Adrenal gland (tissue), 19 donors: ENCODE measurements around the gene PCMTD2. TPM values are rescaled to one million over a fixed set of nuclear protein-coding genes. Genes with fewer than 3 reads are reported as not detected.

Source experiments
- DNase-seq, 7 donors: peaks; one replicate each; pipeline ENCODE4 v3.0.0-alpha.2; 2019 to 2020
- H3K27ac ChIP-seq, 5 donors: fragments of 200-600 bp; sonication (generic) in 4 of 5; 1 replicate in 3 of 5; 2 replicates in 2 of 5; pipeline versions ENCODE4 v1.5.1 to v1.8.0; 2016 to 2020; ENCODE audit warnings: mild to moderate bottlenecking in 1 of 5
- H3K27me3 ChIP-seq: fragments of 200-600 bp; 2 replicates; pipeline ENCODE4 v1.8.0; 2021
- H3K36me3 ChIP-seq, 2 donors: fragments of 200-600 bp; replicated peaks in 1 of 2; 1 replicate in 1 of 2; 2 replicates in 1 of 2; pipeline versions ENCODE4 v1.5.1 to v1.8.0; 2018 to 2022
- H3K4me1 ChIP-seq, 2 donors: fragments of 200-600 bp; replicated peaks in 1 of 2; 1 replicate in 1 of 2; 2 replicates in 1 of 2; pipeline versions ENCODE4 v1.5.1 to v1.8.0; 2018 to 2021
- H3K4me3 ChIP-seq, 4 donors: fragments of 200-600 bp; sonication (generic) in 3 of 4; one replicate each; pipeline ENCODE4 v1.5.1; 2016 to 2018
- H3K9me3 ChIP-seq, 3 donors: fragments of 200-600 bp; sonication (generic) in 1 of 3; replicated peaks in 1 of 3; 1 replicate in 2 of 3; 2 replicates in 1 of 3; pipeline versions ENCODE4 v1.5.1 to v1.8.0; 2016 to 2021
- CTCF ChIP-seq, 6 experiments: fragments of 450-650 bp in 4 of 6; fragments of 200-600 bp in 2 of 6; sonication (generic) in 1 of 6; IDR thresholded peaks; 1 replicate in 5 of 6; 2 replicates in 1 of 6; pipeline versions ENCODE4 v1.5.1 to v1.8.0; 2016 to 2021; ENCODE audit warnings: antibody characterized with exemption in 6 of 6, mild to moderate bottlenecking in 2 of 6, moderate library complexity in 1 of 6
- POLR2A ChIP-seq, 2 donors: fragments of 450-650 bp; IDR thresholded peaks; one replicate each; pipeline ENCODE4 v1.6.1; 2017; ENCODE audit warnings: antibody characterized with exemption in 2 of 2, mild to moderate bottlenecking in 2 of 2, moderate library complexity in 1 of 2
- WGBS, 4 donors: extraction: QIAGEN DNeasy Blood & Tissue Kit in 2 of 4; methylation state at CpG; one replicate each; pipeline versions ENCODE4 v1.1.5 to v1.1.7; 2013 to 2017; 5-methylcytosine and 5-hydroxymethylcytosine counted together
- intact Hi-C, 2 donors: fragments of 100-400 bp; cut with DNase I; formaldehyde crosslinking; loops; one replicate each; pipeline versions ENCODE4 v1.14.1 to v1.15.0; 2022 to 2023
- long read RNA-seq, 10 donors: library from polyadenylated mRNA in 3 of 10; unstranded in 2 of 10; stranded (forward) in 1 of 10; transcript quantifications; one replicate each; pipeline ENCODE4 v2.0.0 and lab custom pipeline, GENCODE V29; 2021 to 2026
- polyA plus RNA-seq, 3 donors: library from polyadenylated mRNA; stranded (reverse); fragments of 200-250 nt in 2 of 3; fragments of 350-450 nt in 1 of 3; fragmentation: Illumina TruSeq in 1 of 3; extraction: RNeasy Lipid Tissue Mini Kit (QIAGEN cat#74804) in 1 of 3; gene quantifications; one replicate each; pipeline ENCODE4 v1.2.3, GENCODE V29; 2013 to 2014
- total RNA-seq, 9 donors: library from RNA; depleted of rRNA in 4 of 9; stranded (reverse); fragments of >200 nt in 4 of 9; fragments of 120-200 nt in 1 of 9; fragmentation: NEBNext Ultra II Directional in 1 of 9; extraction: Animal tissue kit (Norgen Biotek cat#: 25700) in 1 of 9; gene quantifications; one replicate each; pipeline versions ENCODE4 v1.1.0 to v1.2.4, GENCODE V29; 2013 to 2023
- donor health status: healthy with polysubstance abuse.
- donor health status: Bipolar disorder and iron deficiency.
- donor health status: DM: yes; HTN: yes; CAD: no.
- donor health status: DM: no; HTN: no; CAD: no.
- donor health status: DM: no; HTN: no; CAD: no.
- donor health status: DM: yes; HTN: yes; CAD: no.

Gene PCMTD2
- total RNA-seq (100 to 1,000 TPM in 3 of 9 donors, 10 to 100 TPM in 6; 47.9 to 120 (median 68.8) TPM), polyA plus RNA-seq (10 to 100 TPM; 32.0 to 49.3 (median 39.1) TPM)
- long read RNA-seq, donor 1, transcript PCMTD2-203 (6 exons, 3,843 nt), result major isoform, 8 of 9 reads
- long read RNA-seq, donor 1, partial matches to known transcripts, result 0 of 9 reads
- long read RNA-seq, donor 1, other reads (novel, unspliced or antisense), result 0 of 9 reads
- long read RNA-seq, donor 2, transcript PCMTD2-203 (6 exons, 3,843 nt), result major isoform, 7 of 8 reads
- long read RNA-seq, donor 2, partial matches to known transcripts, result 0 of 8 reads
- long read RNA-seq, donor 2, other reads (novel, unspliced or antisense), result 0 of 8 reads
- long read RNA-seq, donor 3, transcript PCMTD2-203 (6 exons, 3,843 nt), result major isoform, 6 of 30 reads
- long read RNA-seq, donor 3, partial matches to known transcripts, result 24 of 30 reads
- long read RNA-seq, donor 3, other reads (novel, unspliced or antisense), result 0 of 30 reads
- long read RNA-seq, donor 4, transcript PCMTD2-203 (6 exons, 3,843 nt), result major isoform, 20 of 30 reads
- long read RNA-seq, donor 4, partial matches to known transcripts, result 1 of 30 reads
- long read RNA-seq, donor 4, other reads (novel, unspliced or antisense), result 8 of 30 reads
- long read RNA-seq, donor 5, transcript PCMTD2-204 (6 exons, 3,212 nt), result minor isoform, 7 of 128 reads
- long read RNA-seq, donor 5, transcript PCMTD2-203 (6 exons, 3,843 nt), result major isoform, 103 of 128 reads
- long read RNA-seq, donor 5, partial matches to known transcripts, result 7 of 128 reads
- long read RNA-seq, donor 5, other reads (novel, unspliced or antisense), result 11 of 128 reads
- long read RNA-seq, donor 6, transcript PCMTD2-203 (6 exons, 3,843 nt), result major isoform, 15 of 20 reads
- long read RNA-seq, donor 6, partial matches to known transcripts, result 1 of 20 reads
- long read RNA-seq, donor 6, other reads (novel, unspliced or antisense), result 4 of 20 reads
- long read RNA-seq, donor 7, partial matches to known transcripts, result 0 of 1 reads
- long read RNA-seq, donor 7, other reads (novel, unspliced or antisense), result 0 of 1 reads
- long read RNA-seq, donor 8, transcript PCMTD2-203 (6 exons, 3,843 nt), result major isoform, 11 of 13 reads
- long read RNA-seq, donor 8, partial matches to known transcripts, result 0 of 13 reads
- long read RNA-seq, donor 8, other reads (novel, unspliced or antisense), result 0 of 13 reads
- long read RNA-seq, donor 9, transcript PCMTD2-203 (6 exons, 3,843 nt), result major isoform, 12 of 12 reads
- long read RNA-seq, donor 9, partial matches to known transcripts, result 0 of 12 reads
- long read RNA-seq, donor 9, other reads (novel, unspliced or antisense), result 0 of 12 reads
- long read RNA-seq, donor 10, partial matches to known transcripts, result 0 of 3 reads
- long read RNA-seq, donor 10, other reads (novel, unspliced or antisense), result 0 of 3 reads

DNA sequence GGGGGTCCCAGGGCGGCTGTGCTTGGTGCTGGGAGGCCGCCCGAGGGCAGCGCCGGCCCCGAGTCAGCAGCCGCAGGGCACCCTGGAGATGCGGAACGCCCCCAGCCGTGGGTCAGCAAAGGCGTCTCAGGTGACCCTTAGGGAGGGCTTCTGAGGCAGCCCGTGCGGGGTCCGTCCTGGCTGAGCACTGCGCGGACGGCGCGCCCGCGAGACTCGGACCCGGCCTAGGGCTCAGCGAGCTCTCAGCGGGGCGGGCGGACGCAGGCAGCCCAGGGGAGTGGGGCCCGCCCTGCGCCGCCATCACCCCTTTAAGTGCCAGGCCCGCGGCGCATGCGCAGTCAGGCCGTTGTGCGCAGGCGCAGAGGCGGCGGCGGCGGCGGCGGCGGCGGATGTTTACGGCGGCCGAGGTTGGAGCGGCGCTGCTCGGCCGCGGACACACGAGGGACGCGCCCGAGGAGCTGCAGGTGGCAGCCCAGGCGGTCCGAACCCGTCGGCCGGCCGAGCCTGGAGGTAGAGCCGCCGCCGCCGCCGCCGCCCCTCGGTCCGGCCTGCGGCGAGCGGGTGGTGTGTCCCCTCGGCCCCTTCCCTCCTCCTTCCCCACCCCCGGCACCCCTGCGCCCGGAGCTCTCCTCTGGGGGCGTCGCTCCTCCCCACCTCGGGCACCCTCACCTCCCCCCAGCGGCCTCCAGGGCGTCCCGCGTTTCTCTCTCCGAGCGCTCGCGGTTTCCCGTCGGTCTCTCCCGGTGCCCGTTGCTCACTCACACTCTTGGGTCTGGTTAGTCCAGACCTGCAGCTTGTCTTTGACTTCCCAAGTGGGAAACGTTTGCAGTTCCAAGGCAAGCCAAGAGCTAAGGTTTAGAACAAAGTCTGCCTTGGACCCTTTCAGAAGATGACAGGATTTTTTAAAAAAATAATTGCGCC, at the start of gene PCMTD2:
TSS of gene PCMTD2 (plus strand) at position 388 of the 921 bp plus-strand sequence. CDS start 4,218 bp downstream, outside the sequence.
- Histone ChIP-seq H3K4me1 (peaks cover 14 to 48% of the 10 kb centered on the region in 2 donors), H3K27me3 (no peaks in the 10 kb centered on the region), H3K27ac (peak within 1 kb of the TSS in 4 of 5 donors; percentile 54 to 86 (median 78)), H3K36me3 (peaks cover 0 to 3% of the 10 kb centered on the region in 2 donors), H3K9me3 (no peaks in the 10 kb centered on the region), H3K4me3 (peak within 1 kb of the TSS; percentile 53 to 99 (median 91))
- intact Hi-C loops, result no loop called here
- peak; percentile 74 to 90 (median 85) for DNase-seq
- peak in 1 of 6 experiments; percentile 13 for TF ChIP-seq CTCF (IDR thresholded peaks at IDR 0.05)
- TF ChIP-seq POLR2A (IDR thresholded peaks at IDR 0.05), result peak; percentile 56 to 64
- WGBS, 4 donors, result 0% methylated on average over 2 to 95 of the region's 96 CpGs

DNA sequence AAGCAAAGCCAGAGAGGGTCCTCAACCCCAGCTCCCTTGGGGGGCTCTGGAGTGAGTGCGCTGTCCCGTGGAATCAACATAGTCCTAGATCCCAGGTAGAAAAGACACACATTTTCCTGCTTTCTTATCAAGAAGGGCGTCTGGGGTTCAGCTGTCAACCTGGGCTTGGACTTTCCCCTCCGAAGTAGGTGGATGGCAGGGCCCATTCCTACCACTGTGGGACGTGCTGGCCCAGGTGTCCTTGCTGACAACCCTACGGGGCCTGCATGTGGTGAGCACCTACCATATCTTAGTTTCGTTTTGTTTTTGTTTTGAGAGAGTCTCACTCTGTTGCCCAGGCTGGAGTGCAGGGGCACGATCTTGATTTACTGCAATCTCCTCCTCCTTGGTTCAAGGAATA, 48.9 kb upstream of the PCMTD2 start:
- intact Hi-C loops, result no loop called here
- DNase-seq, result no peak

More for the DNA sequence above, 48.9 kb upstream of the PCMTD2 start:
- H3K36me3 ChIP-seq, result no peaks in the 10 kb centered on the region
- no peak overlapping the region for H3K4me3 ChIP-seq
- no peaks in the 10 kb centered on the region for H3K27me3 ChIP-seq
- 92 to 97% (median 96%) methylated on average over 8 of the region's 8 CpGs for WGBS, 4 donors
- H3K27ac ChIP-seq, result no peak overlapping the region
- peaks cover 15 to 17% of the 10 kb centered on the region in 2 donors for H3K4me1 ChIP-seq
- no peak for TF ChIP-seq POLR2A (IDR thresholded peaks at IDR 0.05)
- TF ChIP-seq CTCF (IDR thresholded peaks at IDR 0.05), result no peak
- no peaks in the 10 kb centered on the region for H3K9me3 ChIP-seq
